Sciatic nerve (tissue), 2 donors: ENCODE results near the gene SELENOO. TPM values are rescaled to one million over a fixed set of nuclear protein-coding genes. Genes with fewer than 3 reads are reported as not detected.

Source experiments
- ATAC-seq: fragments of 200-7000 bp; cut with Tn5 transposase; one replicate; pipeline ENCODE4 v1.9.1; 2020; ENCODE audit warnings: mild to moderate bottlenecking, moderate library complexity
- DNase-seq: peaks from one replicate; pipeline ENCODE4 v3.0.0-alpha.2; 2020; ENCODE audit warnings: low spot score
- intact Hi-C: fragments of 100-400 bp; cut with DNase I; formaldehyde crosslinking; loops from one replicate; pipeline ENCODE4 v1.14.2; 2022
- total RNA-seq: library from RNA; stranded (reverse); fragmentation: NEBNext Ultra II Directional; extraction: Animal tissue kit (Norgen Biotek cat#: 25700); gene quantifications from one replicate; pipeline ENCODE4 v1.2.1, GENCODE V29; 2021
- donor health status: DM: no; HTN: no; CAD: no.
- donor health status: DM: no; HTN: no; CAD: no.

Gene SELENOO
- total RNA-seq, 1 donor from 2014 or later = 22.6 TPM

DNA sequence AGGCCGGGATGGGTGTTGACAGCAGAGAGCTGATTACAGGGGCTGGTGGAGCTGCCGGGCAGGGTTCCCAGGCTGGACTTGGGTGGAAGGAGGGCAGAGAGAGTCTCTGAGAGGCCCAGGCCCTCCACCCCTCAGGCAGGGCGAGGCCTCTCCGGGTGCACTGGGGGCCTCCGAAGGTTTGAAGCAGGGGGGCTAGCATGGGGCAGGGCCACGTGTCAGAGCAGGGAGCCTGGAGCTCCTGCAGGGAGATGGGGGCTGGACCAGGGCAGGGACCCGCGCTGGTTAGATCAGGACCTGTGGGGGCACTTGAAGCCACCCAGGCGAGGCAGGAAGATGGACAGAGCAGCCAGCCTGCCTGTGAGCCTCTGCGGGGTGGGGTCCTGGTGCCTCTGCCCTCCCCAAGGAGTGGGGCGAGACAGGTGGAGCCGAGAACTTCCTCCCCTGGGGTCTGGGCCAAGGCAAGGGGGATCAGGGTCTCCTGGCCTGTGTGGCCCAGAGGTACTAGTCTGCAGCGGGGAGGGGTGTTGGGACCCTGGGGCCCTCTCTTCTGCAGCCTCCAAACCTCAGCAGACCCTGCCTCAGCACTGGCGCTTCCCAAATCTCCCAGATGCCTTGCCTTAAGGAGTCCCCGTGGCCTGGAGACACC lies 29.4 kb upstream of the SELENOO start:
- no peak for DNase-seq
- intact Hi-C loops = no loop called here
- ATAC-seq = peak; percentile 5

DNA sequence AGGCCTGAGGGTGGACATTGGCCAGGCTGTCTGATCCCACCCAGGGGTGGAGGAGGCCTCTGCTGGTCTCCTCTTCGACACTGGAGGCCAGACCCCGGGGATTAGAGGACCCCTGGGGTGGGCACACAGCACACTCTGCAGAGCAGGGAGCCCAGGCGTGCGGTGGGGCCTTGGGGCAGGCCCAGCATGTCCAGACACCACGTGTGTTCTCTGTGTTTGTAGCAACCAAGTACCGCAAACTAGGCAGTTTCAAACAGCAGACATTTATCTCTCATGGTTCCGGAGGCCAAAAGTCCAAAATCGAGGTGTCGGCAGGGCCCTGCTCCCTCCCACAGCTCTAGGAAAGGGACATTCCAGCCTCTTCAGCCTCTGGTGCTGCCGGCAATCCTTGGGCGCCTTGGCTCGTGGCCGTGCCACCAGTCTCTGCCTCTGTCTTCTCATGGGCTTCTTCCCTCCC lies 28.8 kb upstream of the SELENOO start:
- ATAC-seq (peak; percentile 20), DNase-seq (no peak)

DNA sequence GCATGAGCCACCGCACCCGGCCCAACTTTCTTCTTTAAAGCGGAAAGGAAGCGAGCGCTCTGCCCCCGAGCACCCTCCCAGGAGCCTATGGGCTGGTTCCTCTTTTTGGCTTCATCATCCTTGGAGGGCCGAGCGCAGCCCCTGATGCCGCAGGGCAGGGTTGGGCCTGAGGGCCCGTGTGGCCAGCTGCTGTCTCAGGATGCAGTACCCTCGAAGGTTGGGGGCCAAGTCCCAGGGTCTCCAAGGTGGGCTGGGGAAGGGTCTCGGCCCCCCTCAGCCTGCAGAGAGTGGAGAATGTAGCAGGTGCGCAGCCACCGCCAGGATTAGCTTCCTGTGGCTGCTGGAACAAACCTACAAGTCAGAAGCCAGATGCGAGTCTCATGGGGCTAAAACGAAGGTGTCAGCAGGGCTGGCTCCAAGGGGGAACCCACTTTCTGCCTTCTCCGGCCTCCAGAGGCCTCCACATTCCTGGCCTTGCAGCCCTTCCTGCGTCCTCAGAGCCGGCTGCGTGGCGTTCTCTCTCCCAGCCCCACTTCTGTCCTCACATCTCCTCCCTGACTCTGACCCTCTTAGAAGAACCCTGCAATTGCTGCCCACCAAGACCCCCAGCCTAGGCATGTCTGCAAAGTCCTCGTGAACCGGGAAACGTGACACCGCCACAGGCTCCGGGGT lies 27.4 kb upstream of the SELENOO start:
- ATAC-seq = peak; percentile 39
- DNase-seq = no peak
- intact Hi-C loops = no loop called here

More for the DNA sequence above, 28.8 kb upstream of the SELENOO start:
- intact Hi-C loops = no loop called here

DNA sequence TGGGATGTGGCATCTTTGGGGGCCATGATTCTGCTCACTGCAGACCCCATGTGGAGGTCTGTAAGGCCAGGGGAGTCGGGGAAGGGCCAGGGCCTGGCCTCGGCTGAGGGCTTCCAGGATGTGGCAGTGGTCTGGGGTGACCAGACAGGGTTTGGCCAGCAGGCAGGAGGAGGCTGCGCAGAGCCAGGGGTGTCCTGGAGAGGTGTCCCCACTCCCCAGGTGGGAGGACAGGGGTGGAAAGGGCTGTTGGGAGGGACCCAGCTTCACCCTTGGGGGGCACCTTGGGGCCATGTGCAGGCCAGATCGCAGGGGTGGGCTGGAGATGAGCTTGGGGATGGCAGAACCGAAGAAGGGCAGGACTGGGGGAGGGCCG lies 26.8 kb upstream of the SELENOO start:
- intact Hi-C loops = no loop called here

DNA sequence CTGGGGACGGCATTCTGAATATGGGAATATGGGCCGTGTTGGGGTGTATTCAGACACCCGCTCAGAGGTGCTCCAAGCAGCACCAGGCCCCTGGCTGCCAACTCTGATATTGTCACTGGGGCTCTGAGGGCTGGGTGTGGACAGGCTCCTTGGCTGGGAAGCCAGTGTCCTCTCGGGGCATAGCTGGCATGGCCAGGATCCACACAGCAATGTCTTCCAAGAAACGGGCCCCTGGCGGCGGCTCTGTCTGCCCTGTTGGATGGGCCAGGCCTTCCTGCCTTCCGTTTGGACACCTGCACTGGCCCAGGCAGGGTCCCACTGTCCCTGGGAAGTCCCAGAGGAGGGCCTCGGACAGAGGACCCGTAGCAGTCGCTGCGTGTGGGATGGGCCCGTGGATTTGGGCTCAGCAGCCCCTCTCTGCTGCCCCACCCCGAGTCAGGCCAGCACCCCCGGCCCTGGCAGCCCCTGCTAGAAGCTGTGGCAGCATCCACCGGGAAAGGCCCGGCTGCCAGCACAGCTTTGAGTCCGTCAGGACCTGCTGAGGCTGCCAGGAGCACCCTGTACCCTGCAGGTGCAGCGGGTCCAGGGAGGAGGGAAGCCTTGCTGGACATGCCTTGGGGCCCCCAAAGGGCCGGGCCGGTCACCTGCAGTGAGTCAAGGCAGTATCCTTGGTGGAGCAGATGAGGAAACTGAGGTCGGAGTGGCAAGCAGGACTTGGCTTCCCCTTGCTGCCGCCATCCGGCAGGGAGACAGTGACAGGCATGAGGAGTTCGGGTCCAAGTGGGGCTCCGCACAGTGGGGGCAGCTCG lies 26.2 kb upstream of the SELENOO start:
- no peak for ATAC-seq
- intact Hi-C loops = no loop called here
- DNase-seq = no peak

More for the DNA sequence above, 26.8 kb upstream of the SELENOO start:
- ATAC-seq (no peak), DNase-seq (no peak)

DNA sequence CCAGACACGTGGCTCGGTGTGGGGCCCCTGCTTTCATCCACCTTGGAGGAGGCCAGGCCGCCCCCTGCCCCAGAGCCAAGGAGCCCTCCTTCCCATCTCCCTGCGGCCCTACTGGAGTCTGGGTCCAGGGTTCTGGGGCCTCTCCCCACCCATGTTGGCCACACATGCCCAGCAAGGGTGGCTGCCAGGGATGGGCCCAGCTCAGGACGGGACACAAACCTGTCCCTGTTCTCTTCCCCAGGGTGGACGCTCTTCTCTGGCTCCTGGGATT lies 25.7 kb upstream of the SELENOO start:
- no peak for DNase-seq
- no peak for ATAC-seq
- intact Hi-C loops = no loop called here

DNA sequence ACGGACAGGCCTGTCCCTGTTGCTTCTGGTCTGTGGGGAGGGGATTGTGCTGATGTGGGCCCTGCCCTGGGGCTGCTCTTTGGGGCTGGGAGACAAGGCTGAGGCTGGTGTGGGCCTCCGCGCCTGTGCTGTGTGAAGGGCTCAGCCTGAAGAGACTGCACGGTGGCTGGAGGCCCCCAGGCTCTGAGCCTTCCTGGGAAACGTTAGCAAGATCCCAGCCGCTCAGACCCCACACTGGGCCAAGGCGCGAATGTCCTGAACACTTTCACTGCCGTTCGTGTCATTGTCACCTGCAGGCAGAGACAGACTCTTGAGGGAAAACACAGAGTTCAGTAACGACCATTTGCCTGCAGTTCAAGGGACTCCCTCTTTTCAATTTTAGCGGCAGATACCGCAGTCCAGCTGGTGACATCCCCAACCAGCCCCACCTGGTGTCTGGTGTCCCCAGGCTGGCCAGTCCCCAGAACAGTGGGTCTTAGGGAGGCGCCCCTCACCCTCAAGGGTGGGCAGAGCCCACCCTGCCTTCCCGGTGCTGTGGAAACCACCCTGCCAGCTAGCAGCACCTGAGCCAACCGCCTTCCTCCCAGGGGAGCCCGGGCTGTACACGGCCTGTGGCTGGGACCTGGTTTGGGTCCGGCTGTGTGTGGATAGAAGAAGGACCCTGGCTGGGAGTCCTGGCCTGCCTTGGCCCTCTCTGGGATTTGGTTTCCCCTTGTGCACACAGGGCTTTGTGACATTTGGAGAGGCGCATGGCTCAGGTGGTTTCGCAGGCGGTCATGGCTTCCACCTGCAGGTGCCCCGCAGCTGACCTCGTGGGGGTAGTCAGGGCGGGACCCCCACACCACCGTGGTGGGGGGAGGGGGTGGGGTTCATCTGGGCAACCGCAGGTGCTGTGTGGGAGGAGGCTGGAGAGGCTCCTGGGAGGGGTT lies 24.6 kb upstream of the SELENOO start:
- ATAC-seq (no peak), DNase-seq (peak; percentile 53)
- intact Hi-C loops = no loop called here

DNA sequence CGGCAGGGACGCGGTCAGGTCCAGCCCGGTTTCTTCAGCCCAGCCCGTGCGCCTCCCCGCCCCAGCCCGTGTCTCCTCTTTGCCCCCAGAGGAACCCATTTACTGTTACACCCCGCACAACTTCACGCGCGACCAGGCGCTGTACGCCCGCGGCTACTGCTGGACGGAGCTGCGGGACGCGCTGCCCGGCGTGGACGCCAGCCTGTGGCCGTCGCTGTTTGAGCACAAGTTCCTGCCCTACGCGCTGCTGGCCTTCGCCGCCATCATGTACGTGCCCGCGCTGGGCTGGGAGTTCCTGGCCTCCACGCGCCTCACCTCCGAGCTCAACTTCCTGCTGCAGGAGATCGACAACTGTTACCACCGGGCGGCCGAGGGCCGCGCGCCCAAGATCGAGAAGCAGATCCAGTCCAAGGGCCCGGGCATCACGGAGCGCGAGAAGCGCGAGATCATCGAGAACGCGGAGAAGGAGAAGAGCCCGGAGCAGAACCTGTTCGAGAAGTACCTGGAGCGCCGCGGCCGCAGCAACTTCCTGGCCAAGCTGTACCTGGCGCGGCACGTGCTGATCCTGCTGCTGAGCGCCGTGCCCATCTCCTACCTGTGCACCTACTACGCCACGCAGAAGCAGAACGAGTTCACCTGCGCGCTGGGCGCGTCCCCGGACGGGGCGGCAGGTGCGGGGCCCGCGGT lies 23.8 kb upstream of the SELENOO start:
- intact Hi-C loops = no loop called here
- no peak for ATAC-seq
- peak; percentile 58 for DNase-seq

DNA sequence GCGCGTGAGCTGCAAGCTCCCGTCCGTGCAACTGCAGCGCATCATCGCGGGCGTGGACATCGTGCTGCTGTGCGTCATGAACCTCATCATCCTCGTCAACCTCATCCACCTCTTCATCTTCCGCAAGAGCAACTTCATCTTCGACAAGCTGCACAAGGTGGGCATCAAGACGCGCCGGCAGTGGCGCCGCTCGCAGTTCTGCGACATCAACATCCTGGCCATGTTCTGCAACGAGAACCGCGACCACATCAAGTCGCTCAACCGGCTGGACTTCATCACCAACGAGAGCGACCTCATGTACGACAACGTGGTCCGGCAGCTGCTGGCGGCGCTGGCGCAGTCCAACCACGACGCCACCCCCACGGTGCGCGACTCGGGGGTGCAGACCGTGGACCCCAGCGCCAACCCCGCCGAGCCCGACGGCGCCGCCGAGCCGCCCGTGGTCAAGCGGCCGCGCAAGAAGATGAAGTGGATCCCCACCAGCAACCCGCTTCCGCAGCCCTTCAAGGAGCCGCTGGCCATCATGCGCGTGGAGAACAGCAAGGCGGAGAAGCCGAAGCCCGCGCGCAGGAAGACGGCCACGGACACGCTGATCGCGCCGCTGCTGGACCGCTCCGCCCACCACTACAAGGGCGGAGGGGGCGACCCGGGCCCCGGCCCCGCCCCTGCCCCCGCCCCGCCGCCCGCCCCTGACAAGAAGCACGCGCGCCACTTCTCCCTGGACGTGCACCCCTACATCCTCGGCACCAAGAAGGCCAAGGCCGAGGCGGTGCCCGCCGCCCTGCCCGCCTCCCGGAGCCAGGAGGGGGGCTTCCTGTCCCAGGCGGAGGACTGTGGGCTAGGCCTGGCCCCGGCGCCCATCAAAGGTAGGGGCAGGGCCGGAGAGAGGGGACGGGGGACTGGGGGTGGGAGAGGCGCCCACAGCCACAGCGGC lies 23.0 kb upstream of the SELENOO start:
- intact Hi-C loops = no loop called here
- no peak for ATAC-seq
- peak; percentile 58 for DNase-seq

DNA sequence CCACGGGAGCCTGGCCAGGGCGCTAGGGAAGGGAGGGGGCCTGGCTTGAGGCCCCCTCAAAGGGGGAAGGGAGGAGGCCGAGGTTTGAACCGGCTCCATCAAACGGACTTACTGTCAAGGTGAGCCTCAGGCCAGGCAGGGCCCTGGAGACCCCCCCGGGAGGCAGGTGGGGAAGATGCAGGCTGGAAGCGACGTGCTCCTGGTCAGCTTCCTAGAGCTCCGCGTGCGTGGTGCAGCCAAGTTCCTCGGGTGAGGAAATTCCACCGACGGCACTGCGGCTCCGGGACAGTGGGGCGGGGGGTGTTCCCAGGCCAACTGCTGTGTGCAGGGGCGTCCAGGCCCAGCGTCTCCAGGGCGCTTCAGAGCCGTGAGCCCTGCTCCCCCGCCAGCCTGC lies 22.3 kb upstream of the SELENOO start:
- no peak for ATAC-seq
- intact Hi-C loops = no loop called here
- DNase-seq = no peak

DNA sequence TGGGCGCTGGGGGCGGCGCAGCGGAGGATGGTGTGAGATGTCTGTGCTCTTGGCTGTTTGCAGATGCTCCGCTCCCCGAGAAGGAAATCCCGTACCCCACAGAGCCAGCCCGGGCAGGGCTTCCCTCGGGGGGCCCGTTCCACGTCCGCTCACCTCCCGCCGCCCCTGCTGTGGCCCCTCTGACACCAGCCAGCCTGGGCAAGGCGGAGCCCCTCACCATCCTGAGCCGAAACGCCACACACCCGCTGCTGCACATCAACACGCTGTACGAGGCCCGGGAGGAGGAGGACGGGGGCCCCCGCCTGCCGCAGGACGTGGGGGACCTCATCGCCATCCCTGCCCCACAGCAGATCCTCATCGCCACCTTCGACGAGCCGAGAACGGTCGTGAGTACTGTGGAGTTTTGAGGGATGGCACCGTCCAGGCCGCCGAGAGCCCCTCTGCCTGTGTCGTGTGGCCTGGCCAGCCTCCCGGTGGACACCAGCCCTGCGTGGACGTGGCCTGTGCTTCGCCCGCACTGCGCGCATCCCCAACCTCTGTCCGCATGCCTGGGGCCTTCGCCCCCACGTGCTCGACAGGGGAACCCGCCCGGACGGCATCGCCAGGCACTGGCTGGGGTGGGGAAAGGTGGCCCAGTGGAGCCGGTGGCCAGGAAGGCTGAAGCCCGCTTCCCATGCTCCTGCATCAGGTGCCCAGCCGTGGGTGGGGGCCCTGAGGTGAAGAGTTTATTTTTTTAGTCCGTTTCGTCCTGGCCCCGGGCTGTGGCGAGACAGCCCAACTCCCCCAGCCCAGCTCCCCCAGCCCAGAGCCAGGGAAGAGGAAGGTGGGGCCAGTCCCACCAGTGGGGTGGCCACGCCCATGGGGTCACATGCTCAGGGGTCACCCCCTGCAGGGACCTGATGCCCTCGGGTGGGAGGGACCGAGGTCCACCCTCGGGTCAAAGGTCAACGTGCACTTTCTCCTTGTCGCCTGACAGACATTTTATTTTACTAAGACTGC lies 21.6 kb upstream of the SELENOO start:
- no peak for DNase-seq
- intact Hi-C loops = no loop called here
- ATAC-seq = no peak

DNA sequence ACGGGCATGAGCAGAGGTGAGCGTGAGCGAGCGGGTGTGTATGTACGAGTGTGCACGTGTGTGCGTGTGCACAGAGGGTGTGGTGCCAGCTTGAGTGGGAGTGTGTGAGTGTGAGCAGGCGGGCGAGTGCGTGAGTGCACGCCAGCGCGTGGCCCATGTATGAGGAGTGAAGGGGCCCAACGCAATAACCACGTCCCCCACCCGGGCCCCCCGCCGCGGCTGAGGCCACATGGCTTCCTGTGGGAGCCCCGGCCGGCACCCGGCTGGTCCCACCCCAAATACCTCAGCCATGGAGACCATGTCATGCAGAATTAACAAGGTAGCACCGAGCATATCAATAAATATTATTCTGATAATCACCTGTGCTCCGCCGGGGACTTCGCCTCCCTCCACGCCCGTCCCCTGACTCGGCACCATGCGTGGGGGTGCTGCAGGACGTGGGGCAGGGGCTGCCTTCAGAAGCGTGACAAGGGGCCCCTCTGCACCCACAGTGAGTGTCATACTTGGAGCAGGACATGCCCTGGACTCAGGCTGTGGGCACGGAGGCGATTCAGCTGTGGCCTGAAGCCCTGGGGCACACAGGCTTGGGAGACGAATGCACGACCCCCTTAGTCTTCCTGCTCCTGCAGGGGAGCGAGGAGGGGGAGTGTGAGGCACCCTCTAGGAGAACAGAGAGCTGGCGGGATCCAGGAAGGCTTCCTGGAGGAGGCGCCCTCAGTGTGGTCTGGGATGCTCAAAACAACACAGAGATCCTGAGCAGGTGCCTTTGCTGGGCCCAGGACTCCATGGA lies 20.7 kb upstream of the SELENOO start:
- intact Hi-C loops = no loop called here
- ATAC-seq = no peak

DNA sequence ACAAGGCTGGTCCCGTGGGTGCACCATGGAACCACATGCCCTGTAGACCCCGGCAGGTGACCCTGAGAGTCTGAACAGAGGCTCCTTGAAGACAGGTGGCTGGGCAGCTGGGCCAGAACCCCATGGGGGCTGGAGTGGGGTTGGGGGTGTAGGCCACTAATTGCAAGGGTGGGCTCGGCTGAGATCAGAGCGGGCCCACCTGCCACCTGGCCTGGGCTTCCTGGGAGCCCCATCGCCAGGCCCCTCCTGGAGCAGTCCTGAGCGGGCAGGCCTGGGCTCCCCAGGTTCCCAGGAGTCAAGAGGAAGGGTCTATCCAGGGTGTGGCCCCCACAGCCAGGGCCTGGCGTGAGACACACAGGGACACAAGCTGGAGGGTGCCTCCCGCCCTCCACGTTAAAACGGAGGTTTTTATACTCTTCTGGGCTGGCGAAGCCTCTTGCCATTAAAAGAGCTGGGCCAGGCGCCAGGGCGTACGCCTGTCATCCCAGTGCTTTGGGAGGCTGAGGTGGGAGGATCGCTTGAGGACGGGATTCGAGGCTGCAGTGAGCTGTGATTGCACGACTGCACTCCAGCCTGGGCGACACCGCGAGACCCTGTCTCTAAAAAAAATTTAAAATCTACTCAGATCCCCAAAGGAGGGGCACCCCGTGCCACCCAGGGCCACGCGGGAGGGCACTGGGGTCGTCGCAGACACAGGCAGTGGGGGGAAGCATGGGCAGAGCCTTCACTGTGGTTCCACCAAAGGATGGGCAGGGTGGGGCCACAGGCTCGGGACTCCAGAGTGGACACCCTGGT lies 19.9 kb upstream of the SELENOO start:
- peak; percentile 54 for DNase-seq
- intact Hi-C loops = no loop called here

More for the DNA sequence above, 20.7 kb upstream of the SELENOO start:
- DNase-seq = peak; percentile 47

DNA sequence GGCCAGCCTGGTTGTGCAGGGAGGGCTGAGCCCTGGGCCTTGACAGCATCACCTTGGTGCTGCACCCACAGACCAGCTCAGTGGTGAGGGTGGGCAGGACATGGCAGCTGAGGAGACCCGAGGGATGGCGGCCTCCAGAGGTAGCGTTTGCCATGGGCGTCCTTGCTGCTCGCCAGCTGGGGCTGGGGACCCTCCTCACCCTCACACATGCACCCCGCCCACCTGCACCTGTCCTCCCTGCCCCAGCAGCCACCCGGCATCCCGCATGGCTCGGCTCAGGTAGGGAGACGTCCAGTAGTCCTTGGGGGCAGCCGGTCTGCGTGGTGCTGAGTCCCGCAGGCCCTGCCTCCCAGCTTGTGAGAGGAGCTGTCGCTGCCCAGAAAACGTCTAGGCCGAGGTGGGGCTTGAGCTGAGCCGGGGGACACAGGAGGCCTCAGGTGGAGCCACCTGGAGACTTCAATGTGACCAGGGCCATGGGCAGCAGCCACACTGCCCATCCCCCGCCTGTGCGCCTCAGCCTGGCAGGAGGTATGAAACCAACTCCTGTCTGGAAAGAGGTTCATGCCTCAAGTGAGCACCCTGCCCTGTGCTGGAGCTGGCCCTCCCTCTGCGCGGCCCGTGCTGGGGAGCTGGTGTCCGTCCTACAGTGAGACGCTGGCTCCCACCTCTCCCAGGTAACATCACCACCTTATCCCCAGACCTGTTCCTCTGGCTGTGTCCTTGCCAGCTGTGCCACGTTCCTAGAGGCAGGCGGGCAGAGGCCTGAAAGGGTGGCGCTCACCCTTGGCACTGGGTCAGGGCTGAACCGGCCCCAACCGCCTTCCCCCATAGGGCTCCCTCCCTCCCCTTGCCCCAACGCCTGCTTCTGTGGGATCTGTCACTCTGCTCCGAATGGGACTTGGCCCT lies 18.4 kb upstream of the SELENOO start:
- DNase-seq (peak; percentile 62), ATAC-seq (no peak)
- intact Hi-C loops = no loop called here

More for the DNA sequence above, 19.9 kb upstream of the SELENOO start:
- ATAC-seq = no peak
